ENCODE measurements around the gene PPP1R37. TPM values are rescaled to one million over a fixed set of nuclear protein-coding genes. Genes with fewer than 3 reads are reported as not detected.

The PPP1R37 gene
- total and polyA plus RNA-seq, 4 donors: 19.2 to 39.7 (median 25.9) TPM

GRCh38 chr19:45050036-45050435 is 42.9 kb upstream of the PPP1R37 start:
- DNase-seq (no peak), ATAC-seq (ENCODE audit: insufficient read depth, low FRiP score) (no peak)
- no peaks in the 10 kb centered on the region for H3K27me3 ChIP-seq (ENCODE audit: control insufficient read depth in 3 of 3, insufficient read depth in 3 of 3, low read length in 2 of 3)
- H3K27ac ChIP-seq (ENCODE audit: low read depth in 1 of 2, low read length in 1 of 2): no peak overlapping the region
- peaks cover 0 to 10% (median 6%) of the 10 kb centered on the region in 5 donors for H3K4me1 ChIP-seq (ENCODE audit: control insufficient read depth in 5 of 5, insufficient read depth in 5 of 5, low read length in 5 of 5)
- no peak overlapping the region for H3K9ac ChIP-seq (ENCODE audit: insufficient read depth in 1 of 2, low read length in 2 of 2)
- no peaks in the 10 kb centered on the region for H3K9me3 ChIP-seq (ENCODE audit: control insufficient read depth in 4 of 4, insufficient read depth in 3 of 4, low read length in 3 of 4)
- no peak overlapping the region for H3K4me3 ChIP-seq
- H3K36me3 ChIP-seq (ENCODE audit: control insufficient read depth in 4 of 4, insufficient read depth in 4 of 4, low read length in 4 of 4): peaks cover 9 to 41% (median 21%) of the 10 kb centered on the region in 4 donors
- TF ChIP-seq, protein P1, sequence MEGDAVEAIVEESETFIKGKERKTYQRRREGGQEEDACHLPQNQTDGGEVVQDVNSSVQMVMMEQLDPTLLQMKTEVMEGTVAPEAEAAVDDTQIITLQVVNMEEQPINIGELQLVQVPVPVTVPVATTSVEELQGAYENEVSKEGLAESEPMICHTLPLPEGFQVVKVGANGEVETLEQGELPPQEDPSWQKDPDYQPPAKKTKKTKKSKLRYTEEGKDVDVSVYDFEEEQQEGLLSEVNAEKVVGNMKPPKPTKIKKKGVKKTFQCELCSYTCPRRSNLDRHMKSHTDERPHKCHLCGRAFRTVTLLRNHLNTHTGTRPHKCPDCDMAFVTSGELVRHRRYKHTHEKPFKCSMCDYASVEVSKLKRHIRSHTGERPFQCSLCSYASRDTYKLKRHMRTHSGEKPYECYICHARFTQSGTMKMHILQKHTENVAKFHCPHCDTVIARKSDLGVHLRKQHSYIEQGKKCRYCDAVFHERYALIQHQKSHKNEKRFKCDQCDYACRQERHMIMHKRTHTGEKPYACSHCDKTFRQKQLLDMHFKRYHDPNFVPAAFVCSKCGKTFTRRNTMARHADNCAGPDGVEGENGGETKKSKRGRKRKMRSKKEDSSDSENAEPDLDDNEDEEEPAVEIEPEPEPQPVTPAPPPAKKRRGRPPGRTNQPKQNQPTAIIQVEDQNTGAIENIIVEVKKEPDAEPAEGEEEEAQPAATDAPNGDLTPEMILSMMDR (IDR thresholded peaks at IDR 0.05; ENCODE audit: control extremely low read depth, extremely low read depth): no peak
- WGBS, 2 donors: 93 to 94% methylated on average over 6 of the region's 6 CpGs

GRCh38 chr19:45051929-45052579 is 40.9 kb upstream of the PPP1R37 start:
- Histone ChIP-seq H3K27ac (ENCODE audit: low read depth in 1 of 2, low read length in 1 of 2) (no peak overlapping the region), H3K27me3 (ENCODE audit: control insufficient read depth in 3 of 3, insufficient read depth in 3 of 3, low read length in 2 of 3) (no peaks in the 10 kb centered on the region)

DNA sequence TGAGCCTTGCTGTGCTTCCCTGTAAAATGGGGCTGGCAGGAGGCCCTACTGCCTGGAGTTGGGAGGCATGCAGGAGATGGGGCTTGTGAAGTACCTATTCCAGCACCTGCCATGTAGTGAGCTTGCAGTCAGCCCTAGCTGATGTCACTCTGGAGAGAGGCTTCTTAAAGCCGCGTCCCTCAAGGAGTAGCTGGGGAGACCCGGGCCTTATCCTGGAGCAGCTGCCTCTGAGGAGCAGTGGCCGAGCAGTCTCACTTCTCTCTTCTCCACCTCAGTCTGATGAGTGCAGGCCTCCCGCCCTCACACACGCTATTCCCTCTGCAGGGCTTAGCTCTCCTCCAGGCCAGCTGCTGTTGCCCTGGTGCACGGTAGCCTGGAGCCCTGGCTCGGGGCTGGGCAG is 36.1 kb upstream of the PPP1R37 start:
- Histone ChIP-seq H3K27me3 (ENCODE audit: control insufficient read depth in 3 of 3, insufficient read depth in 3 of 3, low read length in 2 of 3) (no peaks in the 10 kb centered on the region), H3K9ac (ENCODE audit: insufficient read depth in 1 of 2, low read length in 2 of 2) (no peak overlapping the region), H3K4me1 (ENCODE audit: control insufficient read depth in 5 of 5, insufficient read depth in 5 of 5, low read length in 5 of 5) (peaks cover 0 to 2% (median 0%) of the 10 kb centered on the region in 5 donors), H3K27ac (ENCODE audit: low read depth in 1 of 2, low read length in 1 of 2) (no peak overlapping the region), H3K36me3 (ENCODE audit: control insufficient read depth in 4 of 4, insufficient read depth in 4 of 4, low read length in 4 of 4) (peaks cover 28 to 84% (median 61%) of the 10 kb centered on the region in 4 donors), H3K4me3 (no peak overlapping the region), H3K9me3 (ENCODE audit: control insufficient read depth in 4 of 4, insufficient read depth in 3 of 4, low read length in 3 of 4) (no peaks in the 10 kb centered on the region)
- no peak for DNase-seq
- ATAC-seq (ENCODE audit: insufficient read depth, low FRiP score): no peak
- 86 to 94% methylated on average over 8 of the region's 8 CpGs for WGBS, 2 donors
- TF ChIP-seq, protein P1 (IDR thresholded peaks at IDR 0.05; ENCODE audit: control extremely low read depth, extremely low read depth): no peak

More at GRCh38 chr19:45051929-45052579, 40.9 kb upstream of the PPP1R37 start:
- Histone ChIP-seq H3K4me3 (no peak overlapping the region), H3K36me3 (ENCODE audit: control insufficient read depth in 4 of 4, insufficient read depth in 4 of 4, low read length in 4 of 4) (peaks cover 9 to 48% (median 30%) of the 10 kb centered on the region in 4 donors), H3K9me3 (ENCODE audit: control insufficient read depth in 4 of 4, insufficient read depth in 3 of 4, low read length in 3 of 4) (no peaks in the 10 kb centered on the region), H3K4me1 (ENCODE audit: control insufficient read depth in 5 of 5, insufficient read depth in 5 of 5, low read length in 5 of 5) (peaks cover 0 to 3% (median 0%) of the 10 kb centered on the region in 5 donors), H3K9ac (ENCODE audit: insufficient read depth in 1 of 2, low read length in 2 of 2) (no peak overlapping the region)
- ATAC-seq (ENCODE audit: insufficient read depth, low FRiP score): no peak
- no peak for DNase-seq
- 73 to 74% methylated on average over 9 of the region's 9 CpGs for WGBS, 2 donors
- TF ChIP-seq, protein P1 (IDR thresholded peaks at IDR 0.05; ENCODE audit: control extremely low read depth, extremely low read depth): no peak
